ENCODE results near the gene KLK7.

Gene KLK7

GRCh38 chr19:50928831-50929230, 54.9 kb downstream of the KLK7 start:
- no peak for DNase-seq

Data from DMS 273 treated with DMSO at 0.1 percent for 48 hours (cell line).